ENCODE measurements around the gene ENOPH1. TPM values are rescaled to one million over a fixed set of nuclear protein-coding genes. Genes with fewer than 3 reads are reported as not detected.
A peak's percentile ranks its signal among the peaks of the same experiment; 100 is the strongest.
"Not testable (repeated sequence)": the region's sequence is repeated elsewhere in the genome, so short reads cannot be mapped to it uniquely, and the experiment has no call there.

Gene ENOPH1
- polyA plus RNA-seq (ENCODE audit: insufficient read length in 12 of 12): 10 to 100 TPM in 11 of 12 donors, not detected in 1; 28.5 to 45.3 (median 36.1) TPM
- long read RNA-seq, donor 1, transcript ENOPH1-201 (6 exons, 2,025 nt): major isoform, 12 of 18 reads
- long read RNA-seq, donor 1, partial matches to known transcripts: 0 of 18 reads
- long read RNA-seq, donor 1, other reads (novel, unspliced or antisense): 0 of 18 reads
- long read RNA-seq, donor 2, transcript ENOPH1-201 (6 exons, 2,025 nt): major isoform, 10 of 16 reads
- long read RNA-seq, donor 2, partial matches to known transcripts: 0 of 16 reads
- long read RNA-seq, donor 2, other reads (novel, unspliced or antisense): 0 of 16 reads
- long read RNA-seq, donor 3, transcript ENOPH1-201 (6 exons, 2,025 nt): major isoform, 5 of 6 reads
- long read RNA-seq, donor 3, partial matches to known transcripts: 0 of 6 reads
- long read RNA-seq, donor 3, other reads (novel, unspliced or antisense): 0 of 6 reads
- long read RNA-seq, donor 4, partial matches to known transcripts: 0 of 4 reads
- long read RNA-seq, donor 4, other reads (novel, unspliced or antisense): 0 of 4 reads
- long read RNA-seq, donor 5, transcript ENOPH1-203 (6 exons, 1,874 nt): minor isoform, 8 of 27 reads
- long read RNA-seq, donor 5, transcript ENOPH1-201 (6 exons, 2,025 nt): major isoform, 17 of 27 reads
- long read RNA-seq, donor 5, partial matches to known transcripts: 0 of 27 reads
- long read RNA-seq, donor 5, other reads (novel, unspliced or antisense): 0 of 27 reads
- long read RNA-seq, donor 6, transcript ENOPH1-201 (6 exons, 2,025 nt): major isoform, 5 of 8 reads
- long read RNA-seq, donor 6, partial matches to known transcripts: 0 of 8 reads
- long read RNA-seq, donor 6, other reads (novel, unspliced or antisense): 0 of 8 reads
- long read RNA-seq, donor 7, partial matches to known transcripts: 0 of 7 reads
- long read RNA-seq, donor 7, other reads (novel, unspliced or antisense): 0 of 7 reads
- long read RNA-seq, donor 8, transcript ENOPH1-203 (6 exons, 1,874 nt): minor isoform, 5 of 16 reads
- long read RNA-seq, donor 8, transcript ENOPH1-201 (6 exons, 2,025 nt): major isoform, 11 of 16 reads
- long read RNA-seq, donor 8, partial matches to known transcripts: 0 of 16 reads
- long read RNA-seq, donor 8, other reads (novel, unspliced or antisense): 0 of 16 reads
- long read RNA-seq, donor 9, transcript ENOPH1-201 (6 exons, 2,025 nt): major isoform, 9 of 12 reads
- long read RNA-seq, donor 9, partial matches to known transcripts: 0 of 12 reads
- long read RNA-seq, donor 9, other reads (novel, unspliced or antisense): 0 of 12 reads
- long read RNA-seq, donor 10, transcript ENOPH1-201 (6 exons, 2,025 nt): major isoform, 7 of 14 reads
- long read RNA-seq, donor 10, partial matches to known transcripts: 5 of 14 reads
- long read RNA-seq, donor 10, other reads (novel, unspliced or antisense): 0 of 14 reads
- long read RNA-seq, donor 11, transcript ENOPH1-201 (6 exons, 2,025 nt): major isoform, 10 of 17 reads
- long read RNA-seq, donor 11, partial matches to known transcripts: 5 of 17 reads
- long read RNA-seq, donor 11, other reads (novel, unspliced or antisense): 0 of 17 reads

DNA sequence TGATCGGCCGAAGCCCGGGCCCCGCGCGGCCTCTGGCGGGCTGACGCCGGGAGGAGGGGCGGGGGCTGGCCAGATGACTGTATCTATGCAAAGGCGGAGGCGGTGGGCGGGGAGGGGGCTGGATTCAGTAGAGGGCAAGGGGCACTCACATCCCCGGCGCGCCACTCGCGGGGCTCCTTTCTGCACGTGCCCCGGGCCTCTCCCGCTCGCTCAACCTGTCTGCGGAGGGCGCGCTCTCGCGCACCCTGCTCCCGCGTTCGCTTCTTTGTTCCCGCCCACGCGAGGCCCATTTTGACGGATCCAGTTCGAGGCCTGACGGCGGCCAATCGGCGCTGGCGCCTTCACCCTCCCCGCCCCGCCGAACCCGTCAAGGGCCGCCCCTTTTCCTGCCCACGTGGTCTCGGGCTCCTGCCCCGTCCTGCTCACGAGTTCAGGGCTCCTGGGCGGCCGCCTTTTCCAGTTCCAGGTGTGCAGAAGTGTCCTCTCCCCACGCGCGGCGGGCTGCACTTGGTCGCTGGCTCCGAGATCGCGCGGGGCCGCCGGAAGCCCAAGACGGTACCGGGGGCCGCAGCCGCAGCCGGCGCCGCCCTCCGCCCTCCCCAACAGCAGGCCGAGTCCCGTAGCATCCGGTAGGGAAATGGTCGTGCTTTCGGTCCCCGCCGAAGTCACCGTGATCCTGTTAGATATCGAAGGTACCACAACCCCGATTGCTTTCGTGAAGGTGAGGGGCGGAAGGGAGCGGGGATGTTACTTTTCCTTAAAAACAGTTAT lies at the start of gene ENOPH1, which contains the start of gene HNRNPDL:
Gene ENOPH1, plus strand, starts transcription at position 398 of the 771 bp plus-strand sequence. Its CDS starts 240 bp downstream, at position 638.
Gene HNRNPDL, minus strand, starts transcription at position 270 of the 771 bp plus-strand sequence. CDS start 772 bp downstream, outside the sequence.
- DNase-seq: peak; percentile 96

DNA sequence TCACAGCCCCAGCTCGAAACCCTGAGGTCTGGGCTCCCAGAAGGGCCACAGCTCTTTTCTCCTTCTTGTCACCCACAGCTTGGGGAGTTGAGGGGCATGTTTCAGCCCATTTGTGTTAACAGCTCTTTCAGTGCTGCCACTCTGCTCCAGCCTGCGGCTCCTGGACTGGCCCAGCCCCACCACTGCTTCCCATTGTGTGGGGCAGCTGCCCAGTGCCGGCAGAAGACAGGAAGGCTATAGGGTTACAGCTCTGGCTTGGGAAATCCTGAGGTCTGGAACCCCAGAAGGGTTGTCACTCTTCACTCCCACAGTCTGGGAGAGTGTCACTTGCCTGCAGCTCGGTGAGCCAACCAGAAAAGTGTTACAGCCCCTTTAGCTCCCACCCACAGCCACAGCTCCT lies 49.6 kb upstream of the ENOPH1 start:
- no peak for DNase-seq

DNA sequence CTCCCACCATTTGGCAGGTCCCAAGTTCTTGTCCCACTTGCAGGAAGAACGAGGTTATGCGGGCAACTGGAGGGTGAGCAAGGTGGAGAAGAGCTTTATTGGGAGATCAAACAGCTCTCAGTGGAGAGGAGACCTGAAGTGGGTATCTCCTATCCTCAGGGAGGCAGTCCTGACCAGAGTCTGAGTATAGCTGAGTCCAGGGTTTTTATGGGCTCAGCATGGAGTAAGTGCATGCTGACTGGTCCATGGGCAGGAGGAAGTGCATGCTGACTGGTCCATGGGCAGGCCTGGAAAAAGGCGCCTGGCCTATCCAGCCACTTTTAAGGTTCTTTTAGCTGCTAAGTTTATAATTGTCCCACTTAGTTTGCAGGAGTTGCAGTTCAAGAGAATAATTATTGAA lies 49.2 kb upstream of the ENOPH1 start:
- DNase-seq: no peak

DNA sequence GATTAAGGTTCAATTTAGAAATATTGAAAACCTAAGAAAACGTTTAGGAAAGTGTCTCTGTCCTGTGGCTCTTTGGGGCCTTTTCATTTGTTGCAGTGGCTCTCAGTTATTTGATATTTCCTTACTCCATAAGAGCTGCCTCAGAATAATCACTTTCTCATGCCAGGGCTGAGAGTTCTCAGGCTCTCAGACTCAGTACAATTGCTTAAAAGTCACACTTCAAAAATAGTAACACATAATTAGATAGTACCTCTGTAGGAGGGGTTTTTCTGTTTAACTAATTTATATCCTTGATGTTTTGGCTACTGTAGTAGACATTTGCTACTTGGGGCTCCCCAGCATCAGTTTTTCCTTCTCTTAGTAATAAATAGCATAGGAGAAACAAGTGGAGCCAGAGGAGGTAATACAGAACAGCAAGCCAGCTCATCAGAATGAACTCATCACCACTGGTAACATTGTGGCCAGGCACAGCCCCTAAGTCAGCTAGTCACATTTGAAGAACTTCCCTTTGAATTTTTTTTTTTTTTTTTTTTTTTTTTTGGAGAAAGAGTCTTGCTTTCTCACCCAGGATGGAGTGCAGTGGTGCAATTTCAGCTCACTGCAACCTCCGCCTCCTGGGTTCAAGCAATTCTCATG lies 48.6 kb upstream of the ENOPH1 start:
- no peak for DNase-seq

DNA sequence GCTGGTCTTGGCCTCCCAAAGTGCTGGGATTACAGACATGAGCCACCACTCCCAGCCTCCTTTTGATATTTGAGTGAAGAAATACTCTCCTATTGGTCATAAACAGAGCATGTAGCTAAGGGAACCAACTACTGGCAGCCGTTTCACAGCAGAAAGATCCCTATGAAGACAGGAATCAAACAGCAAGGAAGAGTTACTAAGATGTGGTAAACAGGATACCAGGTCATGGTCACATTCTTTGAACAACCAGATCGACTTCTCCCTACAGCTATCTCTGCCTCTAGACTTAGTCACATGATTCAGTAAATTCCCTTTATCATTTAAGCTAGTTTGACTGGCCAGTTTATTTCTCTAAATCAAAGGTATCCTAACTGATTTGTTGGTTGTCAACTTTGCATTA lies 47.6 kb upstream of the ENOPH1 start:
- DNase-seq: no peak

DNA sequence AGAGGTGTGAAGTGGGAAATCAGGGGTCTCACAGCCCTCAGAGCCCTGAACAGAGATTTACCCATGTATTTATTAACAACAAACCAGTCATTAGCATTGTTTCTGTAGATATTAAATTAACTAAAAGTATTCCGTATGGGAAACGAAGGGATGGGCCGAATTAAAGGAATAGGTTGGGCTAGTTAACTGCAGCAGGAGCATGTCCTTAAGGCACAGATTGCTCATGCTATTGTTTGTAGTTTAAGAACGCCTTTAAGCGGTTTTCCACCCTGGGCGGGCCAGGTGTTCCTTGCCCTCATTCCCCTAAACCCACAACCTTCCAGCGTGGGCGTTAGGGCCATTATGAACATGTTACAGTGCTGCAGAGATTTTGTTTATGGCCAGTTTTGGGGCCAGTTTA lies 44.1 kb upstream of the ENOPH1 start:
- DNase-seq: not testable (repeated sequence)

DNA sequence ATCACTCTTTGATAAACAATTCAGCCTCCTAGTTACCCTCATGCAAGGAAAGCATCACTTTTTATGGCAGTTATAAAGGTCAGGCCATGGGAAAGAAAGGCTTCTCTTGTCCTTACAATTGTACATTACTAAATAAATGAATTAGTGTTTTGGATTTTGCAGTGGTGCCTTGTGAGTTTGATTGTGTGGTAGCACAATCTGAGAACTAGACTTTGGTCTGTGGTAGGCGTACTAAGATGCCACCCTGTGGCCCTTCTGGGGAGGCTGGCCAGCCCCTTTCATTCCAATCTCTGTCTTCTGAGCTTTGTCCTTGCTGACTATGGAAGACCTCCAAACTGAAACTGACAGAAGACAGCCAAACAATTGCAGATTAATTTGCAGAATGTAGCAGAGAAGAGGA lies 42.0 kb upstream of the ENOPH1 start:
- no peak for DNase-seq

DNA sequence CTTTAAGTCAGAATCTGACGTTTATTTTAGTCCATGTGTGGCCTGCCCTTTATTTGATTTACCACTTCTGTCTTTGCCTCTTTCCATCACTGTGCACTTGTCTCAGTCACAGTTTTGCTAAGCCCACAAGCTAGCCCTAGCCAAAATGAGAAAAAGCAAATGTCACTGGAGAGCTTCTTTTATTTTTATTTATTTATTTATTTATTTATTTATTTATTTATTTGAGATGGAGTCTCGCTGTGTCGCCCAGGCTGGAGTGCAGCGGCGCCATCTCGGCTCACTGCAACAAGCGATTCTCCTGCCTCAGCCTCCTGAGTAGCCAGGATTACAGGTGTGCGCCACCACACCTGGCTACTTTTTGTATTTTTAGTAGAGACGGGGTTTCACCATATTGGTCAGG lies 40.3 kb upstream of the ENOPH1 start:
- DNase-seq: not testable (repeated sequence)

DNA sequence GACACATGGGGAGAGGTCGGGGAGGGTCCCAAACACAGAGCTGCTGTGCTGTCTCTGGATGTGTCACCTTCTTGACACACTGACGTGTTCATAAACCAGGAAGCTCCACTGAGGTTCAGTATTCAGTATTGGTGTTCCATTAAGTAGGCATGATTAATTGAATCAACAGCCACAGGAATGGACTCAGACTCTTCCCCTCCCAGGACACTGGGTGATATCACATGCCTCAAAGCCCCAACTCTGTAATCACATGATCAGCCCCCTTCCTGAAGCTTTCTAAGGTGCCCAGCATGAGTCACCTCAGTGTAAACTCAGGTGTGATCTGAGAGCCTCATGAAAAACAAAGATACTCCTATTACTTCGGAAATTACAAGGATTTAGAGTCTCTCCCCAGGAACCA lies 35.5 kb upstream of the ENOPH1 start:
- DNase-seq: no peak

DNA sequence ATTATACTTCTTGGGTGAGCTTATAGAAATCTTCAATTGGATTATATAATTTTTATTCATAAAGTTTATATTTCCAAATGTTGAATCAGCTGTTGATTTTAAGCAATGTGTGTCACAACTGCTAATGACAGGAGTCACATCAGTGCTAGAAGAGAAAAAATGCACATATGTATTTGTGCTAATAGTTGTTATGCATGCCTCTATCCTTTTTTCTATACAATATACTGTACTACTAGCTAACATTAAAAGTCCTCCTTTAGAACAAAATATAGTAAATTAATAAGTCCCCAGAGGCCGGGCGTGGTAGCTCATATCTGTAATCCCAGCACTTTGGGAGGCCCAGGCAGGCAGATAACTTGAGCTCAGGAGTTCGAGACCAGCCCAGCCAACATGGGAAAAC lies 32.9 kb upstream of the ENOPH1 start:
- DNase-seq: no peak

DNA sequence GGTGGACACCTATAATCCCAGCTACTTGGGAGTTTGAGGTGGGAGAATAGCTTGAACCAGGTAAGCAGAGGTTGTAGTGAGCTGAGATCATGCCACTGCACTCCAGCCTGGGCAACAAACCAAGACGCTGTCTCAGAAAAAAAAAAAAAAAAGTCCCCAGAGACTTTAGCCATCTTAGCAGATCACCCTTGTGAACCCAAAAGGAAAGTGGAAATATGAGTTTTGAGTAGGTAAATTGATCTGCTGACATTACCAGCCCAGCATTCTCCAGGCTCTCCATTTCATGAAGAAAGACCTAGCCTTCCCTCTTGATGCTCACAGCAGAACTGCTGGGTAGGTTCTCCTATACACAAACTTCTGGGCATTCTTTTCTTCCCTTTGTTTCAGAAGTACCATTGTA lies 32.1 kb upstream of the ENOPH1 start:
- DNase-seq: no peak

DNA sequence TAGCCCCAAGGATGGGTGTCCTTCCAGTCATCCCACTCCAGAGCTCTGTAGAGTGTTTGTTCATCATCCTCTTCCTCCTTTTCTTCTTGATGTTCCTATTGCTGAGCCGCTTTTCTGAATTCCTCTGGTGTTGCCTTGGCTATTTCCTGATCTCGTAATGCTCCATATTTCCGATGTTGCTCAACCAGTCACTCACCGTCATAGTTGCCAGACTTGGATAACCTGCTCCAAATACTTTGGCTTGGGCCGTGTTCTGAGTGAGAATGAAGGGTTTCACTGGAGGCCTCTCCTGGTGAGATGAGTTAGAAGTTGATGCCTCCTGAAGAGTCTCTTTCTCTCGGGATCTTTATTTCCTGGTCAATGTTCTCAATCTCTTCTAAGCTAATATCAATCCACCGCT lies 28.8 kb upstream of the ENOPH1 start:
- DNase-seq: no peak

DNA sequence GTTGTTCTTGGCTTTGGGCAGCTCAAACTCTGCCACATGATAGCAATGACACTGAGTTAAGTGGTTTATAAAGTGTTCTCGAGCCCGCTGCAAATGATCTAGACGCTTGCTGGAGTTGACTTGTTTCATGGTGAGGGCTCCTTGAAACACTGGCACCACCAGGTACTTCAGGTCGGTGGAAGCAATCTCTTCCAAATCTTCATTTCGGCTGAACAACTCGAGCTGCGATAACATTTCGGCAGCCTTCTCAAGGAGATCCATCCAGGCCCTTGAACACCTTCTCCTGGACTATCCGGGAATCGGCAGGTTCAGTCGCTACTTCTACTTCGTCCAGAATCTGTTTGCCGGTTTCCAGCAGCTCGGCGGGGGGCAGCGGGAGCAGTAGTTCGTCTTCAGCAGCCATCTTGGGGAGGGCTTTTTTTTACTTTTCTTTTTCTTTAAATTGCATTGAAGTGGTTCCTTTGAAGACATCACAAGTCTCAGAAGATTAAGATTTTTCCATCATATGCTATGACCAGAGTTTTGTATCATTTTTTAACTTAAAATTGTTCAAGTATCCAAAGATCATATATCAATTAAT lies 28.1 kb upstream of the ENOPH1 start:
- no peak for DNase-seq

DNA sequence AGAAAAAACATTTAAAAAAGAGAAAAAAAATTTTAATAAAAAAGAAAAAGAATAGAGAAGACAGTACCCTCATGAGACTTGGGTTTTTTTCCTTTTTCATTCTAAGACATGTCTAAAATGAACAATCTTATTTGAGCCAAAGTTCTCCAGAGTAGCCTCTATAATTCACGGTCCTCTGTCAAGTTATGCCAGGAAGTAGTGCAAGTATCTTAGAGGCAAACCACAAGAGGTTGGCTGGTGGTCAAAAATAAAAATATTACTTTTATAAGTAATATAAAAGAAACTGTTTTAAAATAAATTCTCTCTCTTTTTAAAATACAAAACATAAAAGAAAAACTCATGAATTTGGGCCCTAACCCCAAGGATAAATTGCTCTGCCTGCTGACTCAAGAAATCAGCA lies 26.7 kb upstream of the ENOPH1 start:
- no peak for DNase-seq

DNA sequence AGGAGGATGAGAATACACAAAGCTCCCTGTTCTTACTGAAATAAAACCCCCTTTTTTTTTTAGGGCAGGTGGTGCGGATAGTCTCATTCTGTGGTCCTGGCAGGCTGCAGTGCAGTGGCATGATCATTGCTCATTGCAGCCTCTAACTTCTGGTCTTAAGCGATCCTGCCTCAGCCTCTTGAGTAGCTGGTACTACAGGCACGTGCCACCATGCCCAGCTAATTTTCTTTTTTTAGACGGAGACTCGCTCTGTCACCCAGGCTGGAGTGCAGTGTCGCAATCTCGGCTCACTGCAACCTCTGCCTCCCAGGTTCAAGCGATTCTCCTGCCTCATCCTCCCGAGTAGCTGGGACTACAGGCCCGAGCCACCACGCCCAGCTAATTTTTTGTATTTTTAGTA lies 15.3 kb upstream of the ENOPH1 start:
- not testable (repeated sequence) for DNase-seq

DNA sequence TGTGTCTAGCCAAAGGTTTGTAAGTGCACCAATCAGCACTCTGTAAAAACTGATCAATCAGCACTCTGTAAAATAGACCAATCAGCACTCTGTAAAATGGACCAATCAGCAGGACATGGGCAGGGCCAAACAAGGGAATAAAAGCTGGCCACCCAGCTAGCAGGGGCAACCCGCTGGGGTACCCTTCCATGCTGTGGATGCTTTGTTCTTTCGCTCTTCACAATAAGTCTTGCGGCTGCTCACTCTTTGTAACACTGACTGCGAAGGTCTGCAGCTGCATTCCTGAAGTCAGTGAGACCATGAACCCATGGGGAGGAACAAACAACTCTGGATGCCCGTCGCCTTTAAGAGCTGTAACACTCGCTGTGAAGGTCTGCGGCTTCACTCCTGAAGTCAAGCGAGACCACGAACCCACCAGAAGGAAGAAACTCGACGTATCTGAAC lies 14.4 kb upstream of the ENOPH1 start:
- DNase-seq: no peak

DNA sequence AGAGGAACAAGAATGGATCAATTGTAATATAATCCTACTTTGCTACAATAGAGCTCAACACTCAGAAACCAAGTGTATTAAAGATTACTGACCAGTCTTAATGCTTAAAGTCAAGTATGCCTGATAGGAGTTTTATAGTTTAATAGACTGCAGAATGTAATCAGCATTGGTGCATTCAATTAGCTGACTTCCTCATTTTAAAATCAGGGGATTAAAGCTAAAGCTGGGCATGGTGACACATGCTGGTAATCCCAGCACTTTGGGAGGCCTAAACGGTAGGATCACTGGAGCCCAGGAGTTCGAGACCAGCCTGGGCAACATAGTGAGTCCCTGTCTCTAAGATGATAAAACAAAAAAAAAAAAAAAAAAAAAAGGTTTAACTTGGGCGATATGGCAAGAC lies 10.9 kb upstream of the ENOPH1 start:
- DNase-seq: no peak

DNA sequence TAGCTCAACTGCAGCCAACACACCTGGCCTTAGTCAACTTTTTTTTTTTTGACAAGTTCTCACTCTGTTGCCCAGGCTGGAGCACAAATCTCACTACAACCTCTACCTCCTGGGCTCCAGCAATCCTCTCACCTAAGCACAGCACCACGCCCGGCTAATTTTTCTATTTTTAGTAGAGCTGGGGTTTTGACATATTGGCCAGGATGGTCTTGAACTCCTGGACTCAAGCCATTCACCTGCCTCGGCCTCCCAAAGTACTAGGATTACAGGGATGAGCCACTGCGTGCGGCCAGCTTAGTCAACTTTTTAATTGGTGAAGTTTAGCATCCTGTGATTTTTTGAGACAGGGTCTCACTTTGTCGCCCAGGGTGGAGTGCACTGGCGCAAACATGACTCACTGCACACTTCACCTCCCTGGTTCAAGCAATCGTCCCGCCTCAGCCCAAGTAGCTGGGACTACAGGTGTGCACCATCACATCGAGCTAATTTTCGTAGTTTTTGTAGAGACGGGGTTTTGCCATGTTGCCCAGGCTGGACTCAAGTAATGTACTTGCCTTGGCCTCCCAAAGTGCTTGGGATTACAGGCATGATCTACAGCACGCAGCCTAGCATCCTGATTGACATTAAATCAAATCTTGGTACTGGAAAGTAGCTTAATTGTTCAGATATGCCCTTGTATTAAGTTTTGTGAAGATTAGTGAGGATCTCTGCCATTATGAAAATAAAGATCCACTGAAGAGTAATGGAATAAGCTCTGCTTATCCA lies 8.4 kb upstream of the ENOPH1 start:
- no peak for DNase-seq

DNA sequence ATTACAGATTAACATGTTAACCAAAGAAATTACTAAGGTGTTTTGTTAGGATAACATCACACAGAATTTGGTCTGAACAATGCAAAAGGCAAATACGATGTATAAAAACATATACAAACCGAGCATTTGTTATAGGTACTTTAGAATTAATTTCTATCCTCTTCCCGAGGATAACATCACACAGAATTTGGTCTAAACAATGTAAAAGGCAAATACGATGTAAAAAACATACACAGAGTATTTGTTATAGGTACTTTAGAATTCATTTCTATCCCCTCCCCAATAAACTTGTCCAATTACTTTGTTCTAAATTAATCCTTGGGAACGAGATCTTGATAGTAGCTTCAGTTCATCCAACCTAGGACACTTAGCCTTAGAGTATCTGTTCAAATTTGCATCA lies 7.8 kb upstream of the ENOPH1 start:
- DNase-seq: no peak

Measured in muscle of arm (tissue), 14 donors.